Keratinocyte (primary cell): ENCODE results near the gene PIGS. TPM values are rescaled to one million over a fixed set of nuclear protein-coding genes. Genes with fewer than 3 reads are reported as not detected.

Experiments
- DNase-seq: peaks from one replicate; pipeline ENCODE4 v3.0.0-alpha.2; 2011; ENCODE audit warnings: low read depth, missing footprints, low spot score
- FAIRE-seq: peaks from 2 replicates; lab custom pipeline; 2011; peaks lifted over from hg19 to GRCh38; lab: Jason Lieb, UNC
- H2AFZ ChIP-seq: 2 replicates; pipeline ENCODE4 v1.6.0; 2012; ENCODE audit warnings: low read length, control low read depth, inconsistent platforms; ENCODE audit not compliant: control insufficient read depth
- H3K27ac ChIP-seq: 2 replicates; pipeline ENCODE4 v1.5.1; 2011; ENCODE audit warnings: low read length; ENCODE audit not compliant: control insufficient read depth, insufficient read depth
- H3K27me3 ChIP-seq: 3 replicates; pipeline ENCODE4 v1.6.0; 2011; ENCODE audit warnings: low read length; ENCODE audit not compliant: control insufficient read depth, insufficient read depth; ENCODE audit errors: extremely low read depth
- H3K36me3 ChIP-seq, 2 experiments: 2 replicates in 1 of 2; 3 replicates in 1 of 2; pipeline ENCODE4 v1.5.1; 2011; ENCODE audit warnings: low read length in 2 of 2, mild to moderate bottlenecking in 1 of 2; ENCODE audit not compliant: control insufficient read depth in 2 of 2, insufficient read depth in 2 of 2; ENCODE audit errors: extremely low read depth in 1 of 2
- H3K4me1 ChIP-seq: 3 replicates; pipeline ENCODE4 v1.5.1; 2011; ENCODE audit warnings: low read length; ENCODE audit not compliant: control insufficient read depth, insufficient read depth; ENCODE audit errors: extremely low read depth
- H3K4me2 ChIP-seq: 3 replicates; pipeline ENCODE4 v1.6.0; 2011; ENCODE audit warnings: low read depth, low read length; ENCODE audit not compliant: control insufficient read depth, insufficient read depth; ENCODE audit errors: extremely low read depth
- H3K4me3 ChIP-seq, 3 experiments: fragments of 200-600 bp in 1 of 3; sonication (generic) in 1 of 3; 2 replicates in 2 of 3; 3 replicates in 1 of 3; pipeline ENCODE4 v1.5.1; 2011 to 2016; ENCODE audit warnings: low read length in 3 of 3, mild to moderate bottlenecking in 3 of 3, control low read depth in 2 of 3, inconsistent platforms in 1 of 3, low read depth in 1 of 3, mixed read lengths in 1 of 3, mixed run types in 1 of 3, moderate library complexity in 1 of 3; ENCODE audit not compliant: control insufficient read depth in 2 of 3, insufficient read depth in 2 of 3; ENCODE audit errors: extremely low read depth in 1 of 3
- H3K79me2 ChIP-seq: 2 replicates; pipeline ENCODE4 v1.6.0; 2012; ENCODE audit warnings: low read length; ENCODE audit not compliant: control insufficient read depth, insufficient read depth
- H3K9ac ChIP-seq: 3 replicates; pipeline ENCODE4 v1.6.0; 2011; ENCODE audit warnings: low read length; ENCODE audit not compliant: control insufficient read depth, insufficient read depth; ENCODE audit errors: extremely low read depth
- H3K9me1 ChIP-seq: 3 replicates; pipeline ENCODE4 v1.6.0; 2011; ENCODE audit warnings: low read length; ENCODE audit not compliant: control insufficient read depth, insufficient read depth; ENCODE audit errors: extremely low read depth
- H3K9me3 ChIP-seq: 2 replicates; pipeline ENCODE4 v1.5.1; 2012; ENCODE audit warnings: low read depth, low read length; ENCODE audit not compliant: control insufficient read depth
- H4K20me1 ChIP-seq: 3 replicates; pipeline ENCODE4 v1.6.0; 2011; ENCODE audit warnings: low read length; ENCODE audit not compliant: control insufficient read depth, insufficient read depth; ENCODE audit errors: extremely low read depth
- EZH2 ChIP-seq: IDR thresholded peaks from one replicate; pipeline ENCODE4 v1.6.1; 2012; ENCODE audit warnings: inconsistent platforms, mild to moderate bottlenecking, low read length, moderate library complexity
- dilution Hi-C: fragments of 300-500 bp; cut with MboI; formaldehyde crosslinking; loops from one replicate; pipeline ENCODE4 v1.7.0; 2020; ENCODE audit warnings: low sequenced_read_pairs; ENCODE audit not compliant: extremely low pct_ligation_motif_present
- polyA plus RNA-seq, 5 experiments: library from polyadenylated mRNA; depleted of rRNA in 3 of 5; stranded (reverse) in 3 of 5; stranded (forward) in 1 of 5; unstranded in 1 of 5; fragments of >200 nt; gene quantifications; 1 replicate in 1 of 5; 2 replicates in 3 of 5; 3 replicates in 1 of 5; pipeline versions ENCODE4 v1.2.1 to v1.2.3, GENCODE V29; 2011 to 2012; ENCODE audit warnings: missing spikeins in 2 of 5, low read depth in 1 of 5, low replicate concordance in 1 of 5
- TF ChIP-seq, protein P1 (sequence below), 3 experiments: IDR thresholded peaks in 1 of 3; conservative IDR thresholded peaks in 1 of 3; optimal IDR thresholded peaks in 1 of 3; 2 replicates in 2 of 3; 3 replicates in 1 of 3; pipeline versions ENCODE3 to v1.5.1; 2011; ENCODE audit warnings: low read length in 3 of 3, mild to moderate bottlenecking in 3 of 3, moderate library complexity in 2 of 3, control low read depth in 1 of 3, inconsistent platforms in 1 of 3; ENCODE audit not compliant: insufficient read depth in 2 of 3; ENCODE audit errors: extremely low read depth in 1 of 3

The PIGS gene
- polyA plus RNA-seq, 1 donor (not counting 4 experiments of a cell fraction or from before 2014, with no cell fraction given), result 33.6 TPM

DNA sequence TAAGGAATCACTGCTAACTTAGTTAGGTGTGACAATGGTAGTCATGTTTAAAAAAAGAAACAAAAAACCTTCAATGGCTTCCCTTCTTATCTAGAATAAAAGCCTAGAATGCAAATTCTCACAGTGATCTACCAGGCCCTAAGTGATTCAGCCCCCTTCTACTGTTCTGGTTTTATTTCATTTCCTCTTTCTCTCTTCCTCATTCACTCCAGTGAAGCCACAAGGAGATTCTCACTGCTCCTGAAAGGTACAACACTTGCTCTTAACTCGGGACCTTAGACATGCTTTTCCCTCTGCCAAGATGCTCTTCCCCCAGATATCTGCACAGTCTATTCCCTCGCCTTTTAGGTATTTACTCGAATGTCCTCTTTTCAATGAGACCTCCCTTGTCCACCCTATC is 3.7 kb downstream of the PIGS start:
- no peak overlapping the region for H2AFZ ChIP-seq

GRCh38 chr17:28563475-28563874 is 7.8 kb downstream of the PIGS start:
- no peaks in the 10 kb centered on the region for H3K9me3 ChIP-seq
- H2AFZ ChIP-seq, result no peak overlapping the region
- H3K79me2 ChIP-seq, result peaks cover 1% of the 10 kb centered on the region
- H3K4me1 ChIP-seq, result no peaks in the 10 kb centered on the region
- no peak overlapping the region for H3K4me3 ChIP-seq
- H3K27me3 ChIP-seq, result no peaks in the 10 kb centered on the region
- DNase-seq (no peak), FAIRE-seq (no peak)
- no peak overlapping the region for H3K4me2 ChIP-seq
- no peaks in the 10 kb centered on the region for H4K20me1 ChIP-seq
- no peaks in the 10 kb centered on the region for H3K9me1 ChIP-seq
- dilution Hi-C loops, result no loop called here
- no peak for TF ChIP-seq EZH2
- no peak overlapping the region for H3K27ac ChIP-seq
- H3K36me3 ChIP-seq, result peaks cover 14% of the 10 kb centered on the region in 2 experiments
- no peak overlapping the region for H3K9ac ChIP-seq

More for the DNA sequence above, 3.7 kb downstream of the PIGS start:
- TF ChIP-seq, protein P1, sequence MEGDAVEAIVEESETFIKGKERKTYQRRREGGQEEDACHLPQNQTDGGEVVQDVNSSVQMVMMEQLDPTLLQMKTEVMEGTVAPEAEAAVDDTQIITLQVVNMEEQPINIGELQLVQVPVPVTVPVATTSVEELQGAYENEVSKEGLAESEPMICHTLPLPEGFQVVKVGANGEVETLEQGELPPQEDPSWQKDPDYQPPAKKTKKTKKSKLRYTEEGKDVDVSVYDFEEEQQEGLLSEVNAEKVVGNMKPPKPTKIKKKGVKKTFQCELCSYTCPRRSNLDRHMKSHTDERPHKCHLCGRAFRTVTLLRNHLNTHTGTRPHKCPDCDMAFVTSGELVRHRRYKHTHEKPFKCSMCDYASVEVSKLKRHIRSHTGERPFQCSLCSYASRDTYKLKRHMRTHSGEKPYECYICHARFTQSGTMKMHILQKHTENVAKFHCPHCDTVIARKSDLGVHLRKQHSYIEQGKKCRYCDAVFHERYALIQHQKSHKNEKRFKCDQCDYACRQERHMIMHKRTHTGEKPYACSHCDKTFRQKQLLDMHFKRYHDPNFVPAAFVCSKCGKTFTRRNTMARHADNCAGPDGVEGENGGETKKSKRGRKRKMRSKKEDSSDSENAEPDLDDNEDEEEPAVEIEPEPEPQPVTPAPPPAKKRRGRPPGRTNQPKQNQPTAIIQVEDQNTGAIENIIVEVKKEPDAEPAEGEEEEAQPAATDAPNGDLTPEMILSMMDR (optimal IDR thresholded peaks at IDR 0.05 in 1 of 3, IDR thresholded peaks at IDR 0.05 in 1 of 3, conservative IDR thresholded peaks at IDR 0.05 in 1 of 3; ENCODE audit: extremely low read depth in 1 of 3, insufficient read depth in 2 of 3, low read length in 3 of 3), result no peak
- no peak for TF ChIP-seq EZH2
- Histone ChIP-seq H3K9ac (no peak overlapping the region), H3K27ac (no peak overlapping the region), H3K9me3 (no peaks in the 10 kb centered on the region), H3K9me1 (no peaks in the 10 kb centered on the region), H3K36me3 (peaks cover 7% of the 10 kb centered on the region in 2 experiments), H3K4me3 (no peak overlapping the region), H3K27me3 (no peaks in the 10 kb centered on the region), H4K20me1 (no peaks in the 10 kb centered on the region), H3K4me1 (peaks cover 15% of the 10 kb centered on the region), H3K4me2 (no peak overlapping the region), H3K79me2 (peaks cover 15% of the 10 kb centered on the region)
- dilution Hi-C loops, result no loop called here
- FAIRE-seq (no peak), DNase-seq (no peak)

- peaks cover 6% of the 10 kb centered on the region for H3K4me1 ChIP-seq
- peaks cover 22 to 40% of the 10 kb centered on the region in 2 experiments for H3K36me3 ChIP-seq
- H4K20me1 ChIP-seq, result no peaks in the 10 kb centered on the region
- H3K79me2 ChIP-seq, result peaks cover 3% of the 10 kb centered on the region
- FAIRE-seq, result no peak
- H3K9ac ChIP-seq, result no peak overlapping the region
- H3K9me1 ChIP-seq, result peaks cover 3% of the 10 kb centered on the region
- DNase-seq, result no peak
- no peaks in the 10 kb centered on the region for H3K27me3 ChIP-seq
- no peak overlapping the region for H3K4me2 ChIP-seq
- no peak overlapping the region for H2AFZ ChIP-seq
- dilution Hi-C loops, result no loop called here
- H3K4me3 ChIP-seq, result no peak overlapping the region
- TF ChIP-seq EZH2, result no peak
- TF ChIP-seq, protein P1 (optimal IDR thresholded peaks at IDR 0.05 in 1 of 3, IDR thresholded peaks at IDR 0.05 in 1 of 3, conservative IDR thresholded peaks at IDR 0.05 in 1 of 3; ENCODE audit: extremely low read depth in 1 of 3, insufficient read depth in 2 of 3, low read length in 3 of 3), result no peak
- no peaks in the 10 kb centered on the region for H3K9me3 ChIP-seq
- H3K27ac ChIP-seq, result no peak overlapping the region
Observed at GRCh38 chr17:28555022-28555421, 16.3 kb downstream of the PIGS start.
